ENCODE measurements around the gene RPS6KA2. TPM values are rescaled to one million over a fixed set of nuclear protein-coding genes. Genes with fewer than 3 reads are reported as not detected.

Gene RPS6KA2
- total RNA-seq, result 41.1 and 74.6 TPM in 2 replicates

DNA sequence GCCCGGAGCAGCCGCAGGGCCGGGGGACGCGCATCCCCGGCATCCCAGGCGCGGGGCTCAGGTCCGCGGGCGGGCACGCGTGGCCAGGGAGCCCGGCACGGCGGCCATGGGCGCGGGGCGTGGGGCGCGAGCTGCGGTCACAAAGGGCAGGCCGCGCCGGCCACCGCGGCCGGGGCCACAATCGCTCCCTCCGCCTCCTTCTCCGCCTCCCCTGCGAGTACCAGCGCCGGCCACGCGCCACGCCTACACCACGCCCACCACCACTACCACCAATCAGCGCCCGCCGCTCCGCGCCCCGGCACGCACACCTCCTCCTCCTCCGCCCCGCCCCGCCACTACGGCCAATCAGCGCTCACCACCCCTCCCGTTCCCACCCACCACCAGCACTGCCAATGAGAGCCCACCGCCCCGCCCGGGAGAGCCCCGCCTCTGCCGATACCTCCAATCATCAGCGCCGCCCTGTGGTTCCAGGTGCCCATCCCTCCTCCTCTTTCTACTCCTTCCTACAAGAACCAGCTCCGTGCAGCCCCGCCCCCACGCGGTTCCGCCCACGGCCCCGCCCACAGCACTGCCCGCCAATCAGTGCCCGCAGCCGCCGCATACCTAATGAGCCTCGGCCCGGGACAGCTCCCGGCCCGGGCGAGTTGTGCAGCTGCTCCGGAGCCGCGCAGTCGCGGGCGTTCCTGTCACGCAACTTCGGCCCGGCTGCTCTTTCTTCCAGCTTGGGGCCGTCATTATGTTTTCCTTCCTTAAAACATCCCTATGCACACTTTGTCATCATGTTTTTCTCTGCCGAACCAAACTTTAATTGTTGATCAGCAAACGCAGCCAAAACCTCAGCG, at the start of gene RPS6KA2:
Gene RPS6KA2 (minus strand): TSS at position 219 of the 842 bp plus-strand sequence. CDS start 232 bp downstream, outside the sequence.

DNA sequence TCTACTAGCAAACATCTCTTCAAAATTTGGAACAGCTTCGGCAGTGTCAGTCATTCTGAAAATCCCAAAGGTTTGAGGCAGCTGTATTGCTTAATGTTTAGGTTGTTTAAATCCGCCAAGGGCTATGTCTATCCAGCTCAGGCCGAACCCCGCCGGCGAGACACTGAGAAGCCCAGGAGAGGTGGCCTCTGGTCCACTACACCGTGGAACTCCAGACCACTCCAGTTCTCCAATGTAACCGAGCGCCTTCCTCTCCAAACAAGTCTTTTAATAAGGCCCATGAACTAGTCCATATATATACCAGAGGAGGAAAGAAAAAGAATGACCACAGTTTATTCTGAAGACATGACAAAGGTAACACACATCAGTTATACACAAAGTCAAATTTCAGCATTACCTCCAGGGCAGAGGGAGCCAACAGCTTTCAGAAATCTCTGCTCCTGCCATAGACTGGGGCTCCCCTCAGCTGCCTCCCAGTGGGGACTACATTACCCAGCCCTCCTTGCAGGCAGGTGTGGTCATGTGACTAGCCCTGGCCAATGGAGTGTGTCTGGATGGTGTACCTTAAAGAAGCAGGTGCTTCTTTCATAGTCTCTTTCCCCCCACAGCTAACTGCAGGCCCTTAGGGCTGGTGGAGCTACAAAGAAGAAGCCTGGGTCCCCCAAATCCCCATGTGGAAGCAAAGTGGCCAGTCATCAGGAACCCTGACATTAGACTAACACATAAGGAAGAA, 40.5 kb downstream of the RPS6KA2 start, which contains the start of gene RAMACL:
Gene RAMACL (minus strand): TSS at position 255 of the 733 bp plus-strand sequence. CDS start 201 bp downstream, at position 54.

DNA sequence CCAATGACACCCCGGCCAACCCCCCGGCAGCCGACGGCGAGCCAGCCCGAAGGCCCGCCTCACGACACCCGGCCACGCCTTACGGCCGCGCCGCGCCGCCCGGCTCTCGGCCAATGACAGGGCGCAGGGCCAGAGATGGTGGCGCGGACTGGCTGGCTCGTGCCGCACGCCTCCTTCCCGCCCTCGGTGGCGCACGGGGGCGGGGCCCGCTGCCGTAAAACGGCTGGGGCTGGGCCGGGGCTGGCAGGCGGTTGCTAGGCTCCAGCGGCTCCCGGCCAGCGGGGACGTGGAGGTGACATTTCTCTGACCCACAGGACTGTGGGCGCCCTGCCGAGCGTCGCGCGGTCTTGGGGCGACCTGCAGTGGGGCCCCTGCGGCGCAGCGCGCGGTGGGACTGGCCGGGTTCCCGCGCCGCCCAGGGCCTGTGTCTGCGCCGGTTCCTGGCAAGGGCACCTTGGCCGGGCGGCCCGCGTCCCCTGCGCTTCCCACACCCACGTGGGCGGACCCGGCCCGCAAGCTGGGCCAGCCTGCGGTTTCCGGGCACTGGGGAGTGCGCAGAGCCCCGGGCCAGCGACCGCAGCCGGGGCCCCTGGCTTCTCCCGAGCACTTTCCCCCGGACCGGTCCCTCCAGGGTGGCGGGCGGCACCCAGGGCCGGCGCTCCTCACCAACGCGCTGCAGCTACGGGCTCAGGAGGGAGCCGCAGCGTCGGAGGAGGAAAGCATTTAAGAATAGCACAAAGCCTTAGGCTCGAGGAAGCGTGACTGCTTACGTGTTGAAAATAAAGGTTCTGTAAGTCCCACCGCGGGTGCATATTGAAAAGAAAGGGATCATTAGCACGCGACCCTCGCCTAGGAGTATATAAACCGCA, 243.9 kb downstream of the RPS6KA2 start, which contains the start of gene MPC1:
Gene MPC1 (minus strand): TSS at position 8 of the 869 bp plus-strand sequence. CDS start 64 bp downstream, outside the sequence.

Other genes with a start within 250 kb of the RPS6KA2 start
- gene MPC1, start 244.3 kb downstream of the RPS6KA2 start, total RNA-seq, result 18.0 and 24.3 TPM in 2 replicates
- 2.1 and 2.3 TPM in 2 replicates for gene RAMACL, start 40.6 kb downstream of the RPS6KA2 start, total RNA-seq

Measured in uterine smooth muscle cell (primary cell).